Femur (tissue), 1 donor: ENCODE results near the gene FAM204A.
A peak's percentile ranks its signal among the peaks of the same experiment; 100 is the strongest.

ENCODE experiments used
- DNase-seq: peaks from one replicate; pipeline ENCODE4 v3.0.0-alpha.2; 2017

The FAM204A gene

DNA sequence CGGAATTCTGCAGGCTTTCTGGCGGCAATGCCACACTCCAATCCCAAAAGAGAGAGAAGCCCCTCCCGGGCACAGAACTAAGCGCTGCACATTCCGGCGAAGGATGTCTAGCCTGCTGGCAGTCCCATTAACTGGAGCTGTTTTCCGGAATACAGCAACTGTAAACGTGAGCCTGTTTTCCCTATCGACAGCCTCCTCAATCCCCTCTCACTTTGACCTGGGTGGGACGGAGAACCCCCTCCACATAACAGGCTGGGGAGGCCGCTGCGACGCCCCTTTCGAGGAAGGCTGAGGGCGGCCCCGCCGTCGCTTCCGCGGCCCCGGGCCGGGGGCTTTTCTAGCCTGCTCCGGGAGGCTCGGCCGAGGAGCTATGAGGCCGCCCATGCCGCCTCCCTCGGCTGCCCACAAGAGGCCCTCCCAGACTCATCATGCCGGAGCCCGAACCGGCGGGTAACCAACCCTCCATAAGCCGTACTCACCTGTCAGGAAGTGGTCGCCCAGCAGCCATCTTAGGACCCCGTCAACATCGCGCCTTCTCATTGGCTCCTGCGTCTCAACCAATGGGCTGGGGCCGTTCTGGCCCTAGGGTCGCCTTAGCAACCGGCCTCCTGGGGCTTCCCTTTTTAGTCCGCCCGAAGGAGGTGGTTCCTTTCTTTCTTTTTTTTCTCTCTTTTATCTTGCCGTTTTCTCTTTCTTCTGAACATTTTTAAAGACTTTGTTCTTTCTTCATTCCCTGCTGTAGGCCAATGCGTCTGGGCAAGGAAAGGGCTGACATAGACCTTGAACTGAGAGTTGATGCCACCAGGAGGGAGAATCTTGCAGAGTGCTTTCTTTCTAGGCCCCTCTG is at the start of gene FAM204A:
Gene FAM204A, minus strand, starts transcription at position 534 of the 847 bp plus-strand sequence. CDS start 5,909 bp downstream, outside the sequence.
- DNase-seq, result peak; percentile 97

DNA sequence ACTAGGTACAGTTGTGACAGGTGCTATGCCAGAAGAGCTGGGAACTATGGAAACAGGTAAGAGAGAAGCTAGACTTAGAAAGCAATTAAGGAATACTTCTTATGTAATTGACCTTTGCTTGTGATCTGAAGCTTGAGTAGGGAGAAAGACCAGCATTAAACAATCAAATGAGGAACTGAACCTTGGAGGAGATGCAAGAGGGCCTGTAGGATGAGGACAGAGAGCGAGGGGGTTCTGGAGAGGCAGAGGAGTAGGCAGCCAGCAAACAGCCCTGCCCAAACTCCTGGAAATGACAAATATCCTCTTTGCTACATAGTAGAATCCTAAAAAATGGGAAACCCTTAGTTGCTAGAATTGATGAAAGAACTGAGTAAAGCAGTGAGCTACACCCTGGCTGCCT is 41.6 kb upstream of the FAM204A start:
- DNase-seq, result no peak

DNA sequence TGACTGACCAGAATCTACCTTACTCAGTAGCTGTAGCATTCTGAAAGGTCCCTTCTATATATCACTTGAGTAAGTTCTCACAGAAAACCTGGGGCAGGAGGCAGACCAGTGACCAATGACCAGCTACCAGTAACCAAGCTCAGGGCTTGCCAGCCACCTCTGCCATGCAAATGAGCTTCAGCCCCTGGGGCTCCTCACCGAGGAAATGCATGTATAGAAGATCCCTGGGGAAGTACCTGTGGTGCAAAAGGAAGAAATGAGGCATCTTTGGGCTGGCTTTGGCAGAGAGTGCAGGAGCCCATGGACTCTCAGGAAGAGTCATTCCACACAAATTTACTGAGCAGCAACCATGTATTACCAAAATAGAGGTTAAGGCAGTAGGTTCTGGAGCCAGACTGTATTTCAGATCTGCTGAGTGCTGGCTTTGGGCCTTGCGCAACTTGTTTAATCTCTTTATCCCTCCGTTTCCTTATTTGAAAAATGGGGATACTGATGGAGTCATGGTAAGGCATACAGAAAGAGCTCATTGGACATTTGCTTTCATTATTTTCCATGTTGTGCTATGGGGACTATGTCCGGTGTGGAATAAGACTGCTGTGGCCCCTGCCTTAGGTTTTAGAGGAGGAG is 41.1 kb upstream of the FAM204A start:
- no peak for DNase-seq

DNA sequence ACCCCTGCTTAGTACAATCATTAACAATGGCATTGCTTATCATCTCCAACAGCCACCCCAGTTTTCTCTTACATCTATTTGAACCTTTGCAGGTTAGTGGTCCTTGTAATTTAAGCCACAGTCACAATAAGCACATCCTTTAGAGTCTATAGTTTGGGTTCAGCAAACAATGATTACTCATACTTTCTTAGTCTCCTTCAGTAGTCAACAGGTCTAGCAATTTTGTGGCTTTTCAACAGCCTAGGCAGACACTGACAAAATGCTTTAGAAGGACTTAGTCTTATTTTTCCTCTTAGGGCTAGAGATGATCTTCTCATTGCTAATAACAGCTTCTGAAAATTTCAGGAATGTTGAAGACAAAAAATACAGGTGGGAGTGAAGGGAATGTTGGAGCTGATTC is 32.3 kb upstream of the FAM204A start:
- DNase-seq, result no peak

DNA sequence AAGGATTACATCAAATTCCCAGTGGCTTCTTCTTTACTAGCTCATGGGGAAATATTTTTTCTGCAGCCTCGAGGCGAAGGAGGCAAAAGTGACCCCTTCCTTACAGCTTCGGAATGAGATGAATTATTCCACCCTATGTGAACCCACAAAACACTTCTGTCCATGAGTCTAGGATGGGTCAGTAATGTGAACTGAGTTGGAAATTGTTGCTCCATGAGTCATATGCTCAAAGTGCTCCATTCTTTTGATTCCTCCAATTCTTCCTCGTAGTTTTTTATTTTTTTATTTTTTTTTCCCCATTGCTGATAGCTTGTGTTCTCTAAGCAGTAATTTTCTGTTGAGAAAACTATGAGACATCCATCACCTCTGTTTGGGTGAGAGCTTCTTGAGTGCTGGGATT is 31.7 kb upstream of the FAM204A start:
- no peak for DNase-seq

DNA sequence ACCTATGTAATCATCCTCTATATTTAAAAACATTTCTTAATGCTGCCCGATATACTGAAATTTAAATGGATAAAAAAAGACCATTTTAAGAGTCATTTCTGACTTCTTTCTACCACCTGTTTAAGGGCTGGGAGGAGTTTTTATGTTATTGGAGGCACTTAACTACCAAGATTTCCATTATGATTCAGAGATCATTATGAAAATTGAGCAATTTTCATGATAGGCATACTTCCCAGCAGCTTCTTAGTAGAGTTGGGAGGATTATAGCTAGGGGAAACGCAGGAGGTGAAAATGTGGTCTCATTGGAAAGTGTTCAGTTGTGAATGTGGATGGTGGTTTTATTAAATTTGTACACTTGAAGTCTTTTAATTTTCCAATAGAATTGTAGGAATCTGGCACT is 28.4 kb upstream of the FAM204A start:
- DNase-seq, result no peak

DNA sequence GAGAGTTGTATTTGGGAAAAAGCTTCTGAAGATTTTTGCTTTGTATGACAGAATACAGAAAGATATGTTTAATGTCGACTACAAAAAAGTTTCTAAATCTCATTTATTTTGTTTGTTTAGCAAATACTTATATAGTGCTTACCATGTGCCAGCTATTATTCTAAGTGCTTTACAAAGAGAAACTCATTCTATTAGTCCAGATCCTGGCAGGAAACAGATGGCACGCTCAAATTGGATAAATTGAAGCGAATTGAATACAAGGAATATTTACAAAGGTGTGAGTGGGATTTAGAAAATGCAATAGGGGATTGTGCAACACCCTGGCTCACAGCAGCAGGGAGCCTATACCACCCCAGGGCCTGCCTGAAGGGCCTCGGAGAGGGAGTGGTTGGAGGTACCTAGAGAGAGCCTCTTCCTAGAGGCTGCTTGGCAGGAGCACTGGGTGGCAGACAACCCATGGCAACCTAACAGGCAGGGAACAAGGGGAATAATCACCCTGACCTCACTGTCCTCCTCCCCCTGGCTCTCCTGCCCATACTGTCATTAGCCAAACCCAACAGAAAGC is 27.6 kb upstream of the FAM204A start:
- no peak for DNase-seq

DNA sequence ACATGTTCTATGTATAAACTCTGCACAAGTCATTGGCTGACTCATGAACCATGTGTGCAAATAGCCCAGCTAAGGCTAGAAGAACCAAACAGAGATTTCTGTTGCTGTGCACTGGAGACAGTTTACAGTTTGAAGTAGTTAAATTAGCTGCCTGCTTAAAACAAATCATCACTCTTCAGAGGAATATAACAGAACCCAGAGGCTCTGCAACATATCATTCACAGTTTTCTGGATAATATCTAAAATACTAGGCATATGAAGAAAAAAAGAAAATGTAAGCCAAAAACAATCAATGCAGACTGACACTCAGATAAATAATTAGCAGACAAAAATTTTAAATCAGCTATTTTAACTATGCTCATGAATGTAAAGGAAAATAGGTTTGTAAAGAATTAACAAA is 23.6 kb upstream of the FAM204A start:
- DNase-seq, result no peak

DNA sequence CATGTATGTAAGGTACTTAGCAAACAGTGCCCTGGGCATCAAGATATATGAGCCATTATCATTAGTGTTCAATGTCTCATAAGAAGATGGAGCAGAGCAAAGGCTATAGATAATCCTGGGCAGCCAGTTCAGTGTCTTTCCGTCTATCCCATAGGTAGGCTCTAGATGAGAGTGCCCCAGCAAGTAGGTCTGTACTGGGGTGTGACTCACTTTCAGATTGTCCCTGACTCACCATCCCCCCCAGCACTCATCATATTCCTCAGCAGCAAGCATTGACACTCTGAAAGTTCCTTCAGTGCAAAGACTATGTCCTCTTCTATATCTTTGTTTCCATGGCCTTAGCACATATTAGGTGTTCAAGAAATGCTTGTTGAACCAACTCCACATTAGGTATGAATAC is 20.0 kb upstream of the FAM204A start:
- DNase-seq, result no peak

DNA sequence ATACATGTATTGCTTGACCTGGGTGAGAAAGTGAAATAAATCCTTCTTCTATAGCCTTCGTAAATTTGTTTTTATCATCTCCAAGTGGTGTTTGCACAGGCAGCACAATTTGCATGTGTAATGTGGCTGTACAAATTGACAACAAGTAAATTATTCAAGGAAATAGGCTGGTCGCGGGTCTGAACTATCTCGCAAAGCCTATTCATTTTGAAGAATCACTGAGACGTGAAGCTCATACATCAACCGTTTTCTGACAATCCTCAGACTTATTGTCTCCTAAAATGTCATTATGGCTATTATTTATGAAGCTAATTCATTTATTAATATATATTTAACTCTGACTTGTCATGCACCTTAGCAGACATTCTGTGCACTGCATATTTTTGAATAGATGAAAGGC is 16.2 kb upstream of the FAM204A start:
- no peak for DNase-seq

DNA sequence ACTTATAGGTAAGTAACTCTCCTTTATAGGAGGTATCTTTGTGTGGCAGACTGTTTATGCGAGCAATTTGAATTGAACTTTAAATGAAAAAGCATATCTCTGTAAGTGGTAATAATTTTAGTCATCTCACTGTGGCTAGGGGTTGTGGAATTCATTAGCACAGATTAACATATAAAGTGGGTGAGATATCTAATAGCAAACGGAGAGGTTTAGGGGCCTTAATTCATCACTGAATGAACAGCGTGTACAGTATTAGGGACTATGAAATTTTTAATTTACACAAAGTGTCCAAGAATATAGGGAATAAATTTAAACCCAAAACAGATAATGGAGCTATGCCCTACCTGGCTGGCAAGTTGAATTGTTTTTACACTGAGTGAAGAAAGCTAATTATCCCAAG is 15.7 kb upstream of the FAM204A start:
- no peak for DNase-seq

DNA sequence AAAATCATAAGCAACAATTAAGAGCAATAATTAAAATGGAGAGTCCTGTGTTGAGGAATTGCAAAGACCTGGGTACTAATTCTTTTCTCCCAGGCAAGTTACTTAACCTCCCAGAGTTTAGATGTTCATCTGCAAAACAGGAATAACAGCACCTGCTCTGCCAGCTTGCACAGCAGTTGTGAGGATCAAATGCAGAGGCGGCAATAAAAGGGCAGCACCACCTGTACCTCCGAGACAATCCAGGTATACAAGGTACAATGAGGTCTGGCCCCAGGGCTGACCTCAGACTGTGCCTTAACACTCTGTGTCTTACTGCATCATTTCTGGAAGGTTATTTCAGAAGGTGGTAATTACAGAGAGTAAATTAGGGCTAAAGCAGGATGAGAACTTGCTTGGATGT is 14.5 kb upstream of the FAM204A start:
- DNase-seq, result no peak

DNA sequence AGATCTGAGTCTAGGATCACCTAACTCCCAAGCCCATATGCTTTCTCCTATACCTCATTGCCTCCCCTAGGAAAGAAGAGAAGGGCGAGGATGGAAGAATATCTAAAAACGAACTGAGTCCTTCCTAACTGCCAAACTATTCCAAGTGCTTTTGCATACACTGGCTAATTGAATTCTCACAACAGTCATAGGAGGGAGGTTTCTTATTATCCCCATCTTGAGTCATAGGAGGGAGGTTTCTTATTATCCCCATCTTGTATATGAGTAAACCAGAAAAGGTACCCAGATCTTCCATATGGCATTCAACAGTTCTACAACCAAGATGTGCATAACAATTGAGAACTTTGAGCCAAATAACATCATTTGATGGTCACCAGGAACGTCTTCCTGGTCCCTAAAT is 13.1 kb upstream of the FAM204A start:
- no peak for DNase-seq

DNA sequence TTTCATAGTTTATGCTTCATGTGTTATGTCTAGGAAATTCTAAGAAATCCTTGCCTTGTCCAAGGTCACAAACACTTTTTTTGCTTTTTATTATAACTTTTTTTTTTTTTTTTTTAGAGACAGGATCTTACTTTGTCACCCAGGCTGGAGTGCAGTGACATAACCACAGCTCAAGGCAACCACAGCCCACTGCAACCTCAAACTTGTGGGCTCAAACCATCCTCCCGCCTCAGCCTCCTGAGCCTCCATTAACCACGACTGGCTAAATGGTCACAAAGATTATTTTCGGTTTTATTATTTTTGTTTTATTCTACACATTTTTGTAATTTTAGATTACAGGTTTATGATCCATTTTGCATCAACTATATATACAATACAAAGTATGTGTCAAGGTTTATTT is 7.1 kb upstream of the FAM204A start:
- DNase-seq, result no peak

DNA sequence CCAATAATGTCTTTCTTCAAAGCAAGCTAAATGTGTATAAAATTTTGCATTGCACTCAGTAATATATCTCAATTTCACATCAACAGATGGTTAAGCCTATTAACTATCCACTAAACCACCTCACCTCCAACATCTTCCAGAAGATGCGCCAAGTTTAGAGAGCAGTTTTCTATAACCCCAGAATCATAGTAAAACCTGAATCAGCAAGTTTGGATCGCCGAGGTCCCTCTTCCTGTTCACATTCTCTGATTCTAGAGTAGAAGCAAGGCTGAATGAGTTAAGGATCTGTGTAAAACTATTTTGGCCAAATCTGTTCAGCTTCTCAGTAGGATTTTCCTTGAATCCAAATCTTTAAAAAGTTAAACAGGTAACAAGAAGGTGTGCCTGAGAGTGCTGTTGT is 1.4 kb upstream of the FAM204A start:
- no peak for DNase-seq

DNA sequence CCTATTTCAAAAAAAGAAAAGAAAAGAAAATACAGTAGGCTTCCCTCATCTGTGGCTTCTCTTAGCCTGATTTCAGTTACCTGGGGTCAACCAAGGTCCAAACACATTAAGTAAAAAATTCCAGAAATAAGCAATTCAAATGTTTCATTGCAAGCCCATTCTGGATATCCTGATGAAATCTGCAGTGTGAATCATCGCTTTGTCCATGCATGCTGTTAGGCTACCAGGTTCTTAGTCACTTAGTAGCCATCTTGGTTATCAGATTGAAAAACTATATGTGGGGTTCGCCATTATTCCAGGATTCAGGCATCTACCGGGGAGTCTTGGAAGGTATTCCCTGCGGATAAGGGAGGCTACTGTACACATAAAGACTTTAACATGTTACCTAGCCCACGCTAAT is 991 bp upstream of the FAM204A start:
- DNase-seq, result no peak

DNA sequence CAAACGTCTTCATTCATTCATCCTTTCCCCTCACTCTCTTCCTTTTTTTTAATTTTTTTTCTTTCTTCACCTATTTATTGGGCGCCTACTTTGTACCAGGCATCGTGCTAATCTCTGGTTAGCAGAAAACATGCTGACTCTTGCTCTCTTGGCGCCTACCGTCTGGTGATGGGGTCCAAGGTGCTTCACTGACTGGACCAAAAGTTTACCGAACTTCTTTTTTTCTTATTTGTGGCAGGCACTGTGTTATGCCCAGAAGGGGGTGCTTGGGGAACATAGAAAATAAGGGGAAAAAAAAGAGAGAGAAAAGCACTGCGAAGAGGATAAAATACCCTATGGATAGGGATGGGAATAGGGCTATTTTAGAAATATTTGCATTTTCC is 505 bp upstream of the FAM204A start:
- no peak for DNase-seq

DNA sequence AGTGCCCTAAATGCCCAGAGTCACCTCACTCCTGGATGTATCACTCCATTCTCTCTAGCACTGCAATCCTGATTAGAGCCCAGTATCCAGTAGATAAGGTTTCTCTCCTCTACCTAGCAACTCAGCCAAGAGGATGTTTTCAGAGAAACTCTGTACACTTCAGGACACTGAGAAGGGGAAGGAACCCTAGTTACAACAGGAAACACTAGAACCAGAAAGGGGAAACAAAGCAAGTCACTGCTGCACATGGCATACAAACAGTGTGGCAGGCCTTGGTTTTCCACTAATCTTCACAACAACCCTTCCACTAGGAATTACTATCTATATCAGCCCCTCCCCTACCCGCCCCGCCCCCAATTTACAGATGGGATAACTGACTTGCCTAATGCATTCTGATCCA is 1.6 kb downstream of the FAM204A start:
- no peak for DNase-seq

DNA sequence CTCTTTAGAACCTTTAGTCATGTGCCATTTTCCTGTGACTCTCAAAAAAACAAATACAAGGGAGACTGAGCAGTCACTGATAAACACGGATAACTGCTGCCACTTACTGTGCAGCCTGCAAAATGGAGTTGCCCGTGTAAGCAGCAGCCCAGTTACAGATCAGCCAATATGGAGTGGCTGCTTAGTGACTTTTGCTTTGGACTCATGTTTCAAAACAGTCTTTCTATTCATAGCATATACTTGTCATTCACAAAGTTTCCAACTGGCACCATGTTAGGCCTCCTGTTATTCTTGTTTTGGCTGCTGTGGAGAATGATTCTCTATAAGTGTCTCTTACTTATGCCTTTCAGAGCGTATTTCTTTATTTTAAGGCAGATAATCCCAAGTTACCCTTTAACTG is 3.0 kb downstream of the FAM204A start:
- no peak for DNase-seq

DNA sequence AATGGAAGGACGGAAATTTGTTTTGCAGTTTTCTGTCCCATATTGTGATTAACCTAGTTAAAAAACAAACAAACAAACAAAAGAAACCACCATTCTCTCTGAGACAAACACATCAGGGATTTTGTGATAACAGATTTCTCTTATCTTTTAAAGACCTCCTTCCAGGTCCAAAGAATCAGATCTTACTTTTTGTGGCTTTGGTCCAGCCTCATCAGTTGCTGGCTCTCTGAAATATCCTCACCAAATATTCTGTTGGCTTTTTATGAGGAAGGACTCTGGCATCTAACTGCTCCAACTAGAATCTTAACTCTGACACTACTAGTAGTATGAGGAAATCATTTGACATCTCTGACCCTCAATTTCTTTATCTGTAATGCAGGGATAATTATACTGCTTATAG is 4.8 kb downstream of the FAM204A start:
- DNase-seq, result no peak

DNA sequence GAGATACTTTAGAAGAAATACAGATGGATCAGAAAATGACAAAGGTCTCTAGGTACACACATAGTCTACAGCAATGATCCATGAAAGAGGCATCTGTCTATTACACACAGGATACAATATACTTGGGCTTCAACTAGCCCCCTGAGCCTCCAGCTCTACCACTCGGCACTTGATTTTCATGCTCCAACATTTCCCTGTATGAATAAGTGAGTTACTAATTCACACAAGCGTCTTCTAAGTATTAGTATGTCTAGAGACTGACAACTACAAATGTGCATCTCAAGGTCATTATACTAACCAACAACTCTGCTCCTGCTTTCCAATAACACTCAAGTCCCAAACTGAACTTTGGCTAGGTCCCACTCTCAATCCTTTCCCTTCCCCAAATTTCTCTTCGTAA is 8.3 kb downstream of the FAM204A start:
- no peak for DNase-seq

DNA sequence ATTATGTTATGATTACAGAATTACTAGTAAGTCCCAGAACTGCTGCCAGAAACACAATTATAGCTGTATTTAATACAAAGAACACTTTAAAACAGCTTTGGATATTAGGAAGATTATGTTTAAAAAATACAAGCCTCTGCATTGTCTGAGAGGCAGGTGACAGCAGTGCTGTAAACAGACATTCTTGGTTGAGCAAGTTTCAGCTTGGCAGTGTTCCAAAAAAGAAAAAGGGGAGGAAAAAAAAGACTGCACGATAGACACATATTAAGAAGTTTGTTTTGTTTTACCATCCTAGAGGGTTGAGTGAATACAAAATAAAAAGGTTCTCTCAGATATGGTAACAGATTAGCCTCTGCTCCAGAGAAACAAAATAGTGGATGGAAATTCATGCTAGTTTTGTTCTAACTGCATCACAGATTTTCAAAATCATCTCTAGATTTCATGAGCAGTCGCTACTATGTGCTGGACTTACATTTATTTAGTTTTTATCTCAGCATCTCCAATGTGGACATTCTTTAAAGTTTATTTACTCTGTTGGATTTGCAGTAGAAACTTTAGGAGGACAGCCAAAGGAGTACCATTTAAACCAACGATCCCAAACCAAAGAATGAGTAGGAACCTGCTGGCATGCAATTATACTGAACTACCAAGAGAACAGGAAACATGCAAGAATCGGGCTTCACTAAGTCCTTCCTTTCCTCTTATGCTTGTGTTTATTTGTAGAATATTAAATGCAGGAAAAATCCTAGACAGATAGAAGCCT is 9.0 kb downstream of the FAM204A start:
- no peak for DNase-seq

DNA sequence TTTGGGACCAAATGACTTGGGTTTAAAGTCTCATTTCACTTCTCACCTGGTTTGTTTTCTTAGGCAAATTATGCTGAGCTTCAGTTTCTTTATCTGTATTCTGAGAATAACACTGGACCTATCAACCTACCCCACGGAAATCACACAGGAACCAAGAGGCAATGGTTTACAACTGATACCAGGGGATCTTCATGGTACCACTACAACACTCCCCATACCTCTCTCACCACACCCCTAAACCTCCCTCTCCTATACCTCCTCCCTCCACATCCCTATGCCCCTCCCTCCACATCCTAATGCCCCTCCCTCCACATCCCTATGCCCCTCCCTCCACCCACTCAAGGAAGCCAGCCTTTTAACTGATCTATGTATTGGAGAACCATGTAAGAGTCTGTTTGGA is 9.9 kb downstream of the FAM204A start:
- DNase-seq, result no peak
